Epithelial cell of esophagus (primary cell): ENCODE results near the gene FAM53A.

Experiments
- DNase-seq: peaks from one replicate; pipeline ENCODE4 v3.0.0; 2010; ENCODE audit warnings: low read depth
- H3K4me3 ChIP-seq: 2 replicates; pipeline ENCODE4 v1.5.1; 2011; ENCODE audit warnings: mild to moderate bottlenecking, low read length, control low read depth
- TF ChIP-seq, protein P1 (sequence below): IDR thresholded peaks from 2 replicates; pipeline ENCODE4 v1.5.1; 2011; ENCODE audit warnings: low read depth, mild to moderate bottlenecking, low read length, control low read depth, inconsistent platforms; ENCODE audit not compliant: insufficient read depth; ENCODE audit errors: missing control alignments

Gene FAM53A

DNA sequence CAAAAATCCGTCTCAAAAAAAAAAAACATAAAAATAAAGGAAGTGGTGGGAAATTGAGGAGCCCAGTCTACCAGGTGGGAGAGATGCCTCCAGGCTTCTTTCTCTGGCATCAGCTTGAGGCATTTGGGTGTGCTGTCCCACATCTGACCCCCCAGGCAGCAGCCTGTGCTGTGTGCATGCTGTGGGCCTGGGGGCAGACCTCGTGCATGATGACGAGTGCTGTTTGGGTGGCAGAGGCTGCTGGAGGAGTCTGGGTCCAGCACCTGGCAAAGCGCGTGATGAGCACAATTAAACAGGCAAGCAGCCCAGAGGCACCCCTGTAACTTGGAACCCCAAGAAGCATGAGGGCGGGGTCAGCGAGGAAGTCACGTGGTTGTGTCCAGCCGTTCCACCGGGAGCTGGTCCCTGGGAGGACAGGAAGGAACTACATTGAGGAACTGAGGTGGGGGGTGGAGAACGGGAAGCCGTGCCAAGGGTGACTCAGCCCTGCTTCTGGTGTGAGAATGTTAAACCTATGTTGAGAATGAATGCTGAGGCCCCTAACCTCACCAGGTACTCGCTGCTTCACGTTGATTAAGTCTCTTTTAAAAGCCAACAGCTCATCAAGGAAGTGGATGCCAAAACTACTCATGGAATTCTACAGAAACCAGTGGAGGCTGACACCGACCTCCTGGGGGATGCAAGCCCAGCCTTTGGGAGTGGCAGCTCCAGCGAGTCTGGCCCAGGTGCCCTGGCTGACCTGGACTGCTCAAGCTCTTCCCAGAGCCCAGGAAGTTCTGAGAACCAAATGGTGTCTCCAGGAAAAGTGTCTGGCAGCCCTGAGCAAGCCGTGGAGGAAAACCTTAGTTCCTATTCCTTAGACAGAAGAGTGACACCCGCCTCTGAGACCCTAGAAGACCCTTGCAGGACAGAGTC lies 43.3 kb upstream of the FAM53A start:
- peak; percentile 93 for DNase-seq
- H3K4me3 ChIP-seq, result no peak overlapping the region
- TF ChIP-seq, protein P1, sequence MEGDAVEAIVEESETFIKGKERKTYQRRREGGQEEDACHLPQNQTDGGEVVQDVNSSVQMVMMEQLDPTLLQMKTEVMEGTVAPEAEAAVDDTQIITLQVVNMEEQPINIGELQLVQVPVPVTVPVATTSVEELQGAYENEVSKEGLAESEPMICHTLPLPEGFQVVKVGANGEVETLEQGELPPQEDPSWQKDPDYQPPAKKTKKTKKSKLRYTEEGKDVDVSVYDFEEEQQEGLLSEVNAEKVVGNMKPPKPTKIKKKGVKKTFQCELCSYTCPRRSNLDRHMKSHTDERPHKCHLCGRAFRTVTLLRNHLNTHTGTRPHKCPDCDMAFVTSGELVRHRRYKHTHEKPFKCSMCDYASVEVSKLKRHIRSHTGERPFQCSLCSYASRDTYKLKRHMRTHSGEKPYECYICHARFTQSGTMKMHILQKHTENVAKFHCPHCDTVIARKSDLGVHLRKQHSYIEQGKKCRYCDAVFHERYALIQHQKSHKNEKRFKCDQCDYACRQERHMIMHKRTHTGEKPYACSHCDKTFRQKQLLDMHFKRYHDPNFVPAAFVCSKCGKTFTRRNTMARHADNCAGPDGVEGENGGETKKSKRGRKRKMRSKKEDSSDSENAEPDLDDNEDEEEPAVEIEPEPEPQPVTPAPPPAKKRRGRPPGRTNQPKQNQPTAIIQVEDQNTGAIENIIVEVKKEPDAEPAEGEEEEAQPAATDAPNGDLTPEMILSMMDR, result no peak

DNA sequence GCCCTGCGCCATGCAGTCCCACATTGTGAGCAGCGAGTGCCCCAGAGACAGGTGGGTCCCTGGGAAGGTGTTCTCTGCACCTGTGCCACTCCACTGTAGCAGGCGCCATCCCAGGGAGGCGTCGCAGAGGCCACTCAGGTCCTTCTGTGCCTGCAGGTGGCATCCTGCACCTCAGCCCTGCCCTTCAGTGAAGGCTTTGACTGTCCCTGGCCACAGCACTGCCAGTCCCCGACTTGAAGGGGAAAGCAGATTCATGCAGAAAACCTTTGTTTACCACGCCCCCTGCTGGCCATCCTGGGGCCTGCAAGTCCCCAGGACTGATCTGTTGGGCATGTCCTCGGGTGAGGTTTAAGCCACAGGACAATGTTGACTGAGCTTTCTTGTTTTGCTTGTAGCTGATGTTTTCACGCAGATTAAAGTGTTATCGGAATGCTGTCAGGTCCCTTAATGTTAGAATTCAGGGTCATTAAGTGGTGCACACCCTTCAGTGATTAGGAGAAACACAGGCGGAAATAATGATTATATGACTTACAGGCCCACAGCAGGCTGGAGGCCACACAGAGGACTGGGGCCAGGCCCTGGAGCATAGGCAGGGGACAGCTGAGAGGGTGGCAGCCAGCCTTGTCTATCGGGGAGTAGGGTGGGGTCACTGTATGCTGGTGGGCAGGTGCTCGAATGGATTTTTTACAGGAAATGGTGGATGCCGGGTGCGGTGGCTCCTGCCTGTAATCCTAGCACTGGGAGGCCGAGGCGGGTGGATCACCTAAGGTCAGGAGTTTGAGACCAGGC lies 42.2 kb upstream of the FAM53A start:
- DNase-seq, result peak; percentile 86
- TF ChIP-seq, protein P1, result peak; percentile 99
- H3K4me3 ChIP-seq, result no peak overlapping the region

GRCh38 chr4:1725521-1725920 lies 41.4 kb upstream of the FAM53A start:
- no peak overlapping the region for H3K4me3 ChIP-seq
- no peak for DNase-seq
- TF ChIP-seq, protein P1, result no peak

- no peak overlapping the region for H3K4me3 ChIP-seq
- TF ChIP-seq, protein P1, result no peak
- DNase-seq, result no peak
Measured at GRCh38 chr4:1723131-1723801, 39.2 kb upstream of the FAM53A start.

- DNase-seq, result no peak
- TF ChIP-seq, protein P1, result no peak
- peak overlapping the region; percentile 58 for H3K4me3 ChIP-seq
Measured at GRCh38 chr4:1722551-1723118, 38.5 kb upstream of the FAM53A start.

DNA sequence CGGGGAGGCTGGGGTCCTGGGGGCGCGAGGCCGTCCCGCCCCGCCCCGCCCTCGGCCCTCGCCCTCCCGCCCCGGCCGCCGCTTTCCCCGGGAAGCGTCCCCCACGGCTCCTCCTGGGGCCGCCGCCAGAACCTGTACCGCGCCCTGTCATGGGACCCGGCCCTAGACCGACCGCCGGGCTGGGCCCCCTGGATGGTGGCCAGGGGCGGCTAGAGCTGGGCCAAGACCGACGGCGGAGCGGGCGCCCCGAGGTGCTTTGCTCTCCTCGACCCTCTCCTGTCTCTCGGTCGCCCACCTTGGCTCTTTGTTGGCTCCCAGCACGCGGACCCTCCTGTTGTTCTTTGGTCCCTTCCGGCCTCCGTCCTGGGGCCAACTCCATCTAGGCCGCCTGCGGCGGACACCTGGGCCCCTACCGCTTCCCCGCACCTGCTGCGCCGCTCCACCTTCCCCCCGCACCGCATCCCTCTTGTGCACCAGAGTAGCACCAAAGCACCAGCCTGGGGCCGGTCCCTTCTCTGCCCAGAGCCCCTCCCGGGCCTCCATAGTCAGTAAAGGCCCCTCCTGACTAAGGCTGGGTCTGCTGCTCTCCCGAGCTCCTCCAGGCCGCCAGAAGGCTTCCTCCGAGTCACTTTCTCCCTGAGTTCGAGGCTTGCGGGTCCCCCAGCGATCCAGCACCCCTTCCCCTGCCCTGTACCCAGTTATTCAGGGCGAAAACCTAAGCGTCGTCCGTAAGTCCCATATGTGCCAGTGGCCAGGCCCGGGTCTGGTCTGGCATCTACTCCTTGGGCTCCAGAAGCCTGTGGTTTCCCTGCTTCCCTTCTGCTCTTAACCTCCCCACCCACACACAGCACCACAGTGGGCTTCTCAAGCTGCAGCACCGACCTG lies 37.8 kb upstream of the FAM53A start:
- no peak for DNase-seq
- H3K4me3 ChIP-seq, result peak overlapping the region; percentile 58
- TF ChIP-seq, protein P1, result no peak
